Germinal center (tissue), 1 donor: ENCODE results near the gene SIL1.
"Not testable (repeated sequence)": the region's sequence is repeated elsewhere in the genome, so short reads cannot be mapped to it uniquely, and the experiment has no call there.

Experiments
- DNase-seq: peaks from one replicate; pipeline ENCODE4 v3.0.0; 2012; ENCODE audit warnings: mixed read lengths, low spot score

The SIL1 gene

DNA sequence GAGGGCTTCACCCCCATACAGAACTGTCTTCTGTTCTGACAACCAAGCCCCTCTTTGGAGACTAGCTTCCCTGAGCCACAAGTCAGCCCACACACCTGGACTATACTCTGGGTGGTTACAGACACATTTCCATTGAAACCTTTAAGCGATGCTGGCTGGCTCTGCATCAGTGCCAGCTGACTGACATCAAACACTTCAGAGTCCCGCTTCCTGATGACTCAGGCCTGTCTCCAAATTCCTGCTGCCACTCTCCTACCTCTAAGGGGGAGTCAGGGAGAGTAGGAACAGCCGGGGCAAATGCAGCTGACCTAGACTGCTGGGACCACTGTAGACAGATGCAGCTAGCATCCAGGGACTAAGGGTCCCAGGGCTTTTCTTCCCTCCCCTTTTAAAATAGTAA, 59.4 kb downstream of the SIL1 start:
- DNase-seq, result no peak

GRCh38 chr5:139138109-139138508, 60.1 kb downstream of the SIL1 start:
- DNase-seq, result no peak

DNA sequence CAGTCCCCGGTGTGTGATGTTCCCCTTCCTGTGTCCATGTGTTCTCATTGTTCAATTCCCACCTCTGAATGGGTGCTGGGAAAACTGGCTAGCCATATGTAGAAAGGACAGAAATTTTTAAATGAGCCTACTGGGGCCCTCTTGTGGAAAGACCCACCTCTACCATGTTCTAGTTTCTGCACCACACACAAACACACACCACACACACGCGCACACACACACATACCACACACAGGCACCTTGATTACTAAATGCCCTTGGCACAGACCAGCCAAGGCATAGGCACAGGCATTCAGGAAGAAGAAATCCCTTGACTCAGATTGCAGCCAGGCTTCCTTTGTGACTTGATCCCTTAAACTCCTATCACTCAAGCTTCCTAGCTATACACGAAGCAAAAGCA, 60.5 kb downstream of the SIL1 start:
- no peak for DNase-seq

DNA sequence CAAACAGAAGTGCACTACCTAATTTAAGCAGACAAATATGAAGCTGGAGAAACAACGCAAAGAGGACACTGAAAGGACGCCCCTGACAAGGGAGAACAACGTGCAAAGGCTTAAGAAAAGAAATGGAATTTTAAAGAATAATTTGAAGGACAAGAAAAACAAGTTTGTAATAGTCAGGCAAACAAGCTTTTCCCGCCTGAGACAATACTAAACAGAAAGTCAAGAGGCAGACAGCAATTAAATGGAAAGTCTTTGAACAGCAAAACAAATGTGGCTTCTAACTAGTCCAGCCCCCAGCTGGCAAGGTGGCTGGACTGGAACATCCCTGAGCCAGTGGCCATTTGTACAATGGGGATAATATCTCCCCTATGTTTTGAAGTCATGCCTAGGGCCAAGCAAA, 63.3 kb downstream of the SIL1 start:
- no peak for DNase-seq

- no peak for DNase-seq
Observed at GRCh38 chr5:139133282-139133681, 64.9 kb downstream of the SIL1 start.

GRCh38 chr5:139132515-139132914, 65.7 kb downstream of the SIL1 start:
- DNase-seq, result no peak

GRCh38 chr5:139131921-139132432, 66.2 kb downstream of the SIL1 start:
- DNase-seq, result no peak

DNA sequence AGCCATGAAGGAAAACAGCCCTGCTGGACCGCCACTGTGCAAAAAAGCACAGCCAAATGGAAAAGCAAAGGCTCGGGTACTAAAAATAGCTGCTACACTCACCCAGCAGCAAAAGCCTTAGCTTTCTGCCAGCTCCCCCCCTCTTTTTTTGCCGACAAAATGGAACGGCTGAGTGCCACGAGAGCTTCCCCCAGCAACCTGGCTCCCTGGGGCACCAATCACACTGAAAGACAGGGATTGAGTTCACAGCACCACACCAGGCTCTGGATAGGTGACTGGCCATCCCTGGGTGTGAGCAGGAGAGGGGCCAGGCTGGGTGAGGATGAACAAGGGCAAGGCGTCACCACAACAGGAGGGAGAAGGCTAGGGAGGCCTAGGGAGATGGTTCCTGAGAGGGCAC, 66.7 kb downstream of the SIL1 start:
- DNase-seq, result no peak

DNA sequence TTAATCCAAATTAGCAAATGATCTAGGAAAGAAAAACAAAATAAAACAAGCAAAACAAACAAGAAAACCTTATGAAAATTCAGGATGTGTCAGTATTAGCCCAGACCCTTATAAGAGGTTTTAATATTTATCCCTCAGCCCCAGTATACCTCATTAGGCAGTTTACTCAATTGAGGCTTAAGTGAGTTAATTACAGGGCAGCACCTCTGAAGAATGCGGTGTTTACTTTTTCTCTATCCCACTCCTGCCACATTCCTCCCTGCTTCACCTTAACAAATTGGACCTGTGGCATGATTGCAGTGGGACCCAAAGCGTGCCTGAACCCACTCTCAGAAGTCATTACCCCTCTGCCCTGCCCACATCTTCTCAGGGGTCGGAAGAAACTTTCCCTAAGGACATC, 67.1 kb downstream of the SIL1 start:
- DNase-seq, result no peak

DNA sequence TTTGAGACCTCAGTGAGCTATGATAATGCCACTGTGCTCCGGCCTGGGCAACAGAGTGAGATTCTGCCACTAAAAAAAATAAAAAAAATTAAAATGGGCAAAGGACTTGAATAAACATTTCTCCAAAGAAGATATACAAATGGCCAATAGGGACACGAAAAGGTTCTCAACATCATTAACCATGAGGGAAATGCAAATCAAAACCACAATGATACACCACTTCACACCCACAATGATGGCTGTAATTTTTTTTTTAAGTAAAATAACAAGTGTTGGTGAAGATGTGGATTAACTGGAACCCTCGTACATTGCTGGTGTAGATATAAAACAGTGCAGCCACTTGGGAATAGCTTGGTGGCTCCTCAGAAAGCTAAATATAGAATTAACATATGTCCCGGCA, 68.0 kb downstream of the SIL1 start:
- DNase-seq, result no peak

GRCh38 chr5:139126711-139127111, 71.5 kb downstream of the SIL1 start:
- no peak for DNase-seq

DNA sequence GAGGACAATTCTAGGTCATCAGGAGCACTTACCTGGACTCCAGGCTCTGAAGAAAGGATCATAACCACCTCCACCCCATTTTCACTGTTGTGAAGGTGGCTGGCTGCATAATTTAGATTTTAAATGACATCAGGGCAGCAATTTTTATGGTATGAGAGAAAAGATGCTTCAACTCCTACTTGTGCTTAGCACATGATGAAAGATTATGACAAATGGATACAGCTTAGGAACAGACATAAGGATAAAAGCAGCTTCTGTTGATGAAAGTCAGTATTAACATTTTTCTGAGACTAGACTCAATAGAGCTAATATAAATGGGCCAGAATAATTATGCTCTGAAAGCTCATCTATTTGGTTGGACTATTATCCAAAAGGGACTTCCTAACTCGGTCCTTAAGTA, 72.2 kb downstream of the SIL1 start:
- DNase-seq, result no peak

GRCh38 chr5:139124774-139125520, 73.2 kb downstream of the SIL1 start:
- no peak for DNase-seq

GRCh38 chr5:139121120-139121519, 77.0 kb downstream of the SIL1 start:
- DNase-seq, result no peak

GRCh38 chr5:139120521-139120920, 77.6 kb downstream of the SIL1 start:
- no peak for DNase-seq

DNA sequence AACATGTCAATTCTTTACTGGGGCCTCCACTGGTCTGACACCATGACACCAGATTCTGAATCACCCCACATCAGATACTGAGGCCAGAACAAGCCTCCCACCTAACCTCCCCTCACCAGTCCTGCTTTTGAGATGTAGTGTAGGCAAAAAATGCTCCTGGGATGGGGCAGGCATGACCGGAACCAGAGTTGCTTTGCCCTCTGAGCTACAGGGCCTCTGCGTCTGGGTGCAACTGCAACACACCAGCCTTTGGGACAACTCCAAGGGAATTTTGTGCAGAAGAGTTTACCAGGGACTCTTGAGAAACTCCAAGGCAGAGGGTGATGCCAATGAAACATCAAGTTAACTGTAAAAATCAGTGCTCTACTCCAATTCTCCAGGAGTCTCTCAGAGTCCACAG, 79.4 kb downstream of the SIL1 start:
- no peak for DNase-seq

DNA sequence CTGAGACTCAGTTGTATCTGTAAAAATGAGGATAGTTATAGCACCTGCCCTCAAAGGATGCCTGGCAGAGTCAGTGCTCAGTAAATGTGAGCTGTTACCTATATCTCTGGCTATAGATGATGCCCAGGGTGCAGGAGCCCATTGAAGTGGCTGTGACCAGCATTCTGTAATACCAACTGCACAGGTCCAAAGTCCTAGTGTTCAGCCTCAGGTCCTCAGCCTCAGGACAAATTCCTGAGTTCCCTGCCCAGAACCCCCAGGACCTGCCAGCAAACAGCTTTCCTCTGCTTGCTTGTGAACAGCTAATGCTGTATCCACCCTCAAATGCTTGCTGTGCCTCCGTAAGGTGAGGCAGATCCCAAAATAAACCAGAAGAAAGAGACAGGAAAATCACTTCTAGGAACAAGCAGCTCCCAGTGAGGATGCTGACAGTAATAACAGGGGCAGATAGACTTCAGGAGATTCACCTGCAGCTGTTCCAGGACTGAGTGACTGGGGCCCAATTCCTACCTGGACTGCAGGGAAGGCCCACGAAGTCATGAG, 80.8 kb downstream of the SIL1 start:
- no peak for DNase-seq

GRCh38 chr5:139116100-139116655, 82.0 kb downstream of the SIL1 start:
- DNase-seq, result no peak

DNA sequence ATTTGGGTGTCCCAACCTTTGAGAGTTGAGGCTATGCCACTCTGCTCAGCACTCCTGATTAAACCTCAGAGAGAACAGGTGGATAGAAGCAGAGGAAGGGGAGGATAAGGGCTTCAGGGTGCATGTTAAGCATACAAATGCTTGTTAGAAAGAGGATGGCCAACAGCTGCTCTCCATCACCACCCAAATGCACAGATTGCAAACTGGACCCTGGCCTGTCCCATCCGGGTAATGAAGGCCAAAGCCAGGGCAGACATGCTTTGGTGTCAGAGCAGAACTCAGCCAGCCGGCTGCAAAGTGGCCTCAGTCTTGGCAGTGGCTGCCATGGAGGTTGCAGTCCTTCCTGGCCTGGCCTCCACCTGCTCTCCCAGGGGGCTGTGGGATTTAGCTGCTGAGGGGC, 84.3 kb downstream of the SIL1 start:
- no peak for DNase-seq

DNA sequence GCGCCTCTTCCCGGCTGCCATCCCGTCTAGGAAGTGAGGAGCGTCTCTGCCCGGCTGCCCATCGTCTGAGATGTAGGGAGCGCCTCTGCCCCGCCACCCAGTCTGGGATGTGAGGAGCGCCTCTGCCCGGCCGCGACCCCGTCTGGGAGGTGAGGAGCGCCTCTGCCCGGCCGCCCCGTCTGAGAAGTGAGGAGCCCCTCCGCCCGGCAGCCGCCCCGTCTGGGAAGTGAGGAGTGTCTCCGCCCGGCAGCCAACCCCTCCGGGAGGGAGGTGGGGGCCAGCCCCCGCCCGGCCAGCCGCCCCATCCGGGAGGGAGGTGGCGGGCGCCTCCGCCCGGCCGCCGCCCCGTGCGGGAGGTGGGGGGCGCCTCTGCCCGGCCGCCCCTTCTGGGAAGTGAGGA, 85.8 kb downstream of the SIL1 start:
- DNase-seq, result not testable (repeated sequence)

DNA sequence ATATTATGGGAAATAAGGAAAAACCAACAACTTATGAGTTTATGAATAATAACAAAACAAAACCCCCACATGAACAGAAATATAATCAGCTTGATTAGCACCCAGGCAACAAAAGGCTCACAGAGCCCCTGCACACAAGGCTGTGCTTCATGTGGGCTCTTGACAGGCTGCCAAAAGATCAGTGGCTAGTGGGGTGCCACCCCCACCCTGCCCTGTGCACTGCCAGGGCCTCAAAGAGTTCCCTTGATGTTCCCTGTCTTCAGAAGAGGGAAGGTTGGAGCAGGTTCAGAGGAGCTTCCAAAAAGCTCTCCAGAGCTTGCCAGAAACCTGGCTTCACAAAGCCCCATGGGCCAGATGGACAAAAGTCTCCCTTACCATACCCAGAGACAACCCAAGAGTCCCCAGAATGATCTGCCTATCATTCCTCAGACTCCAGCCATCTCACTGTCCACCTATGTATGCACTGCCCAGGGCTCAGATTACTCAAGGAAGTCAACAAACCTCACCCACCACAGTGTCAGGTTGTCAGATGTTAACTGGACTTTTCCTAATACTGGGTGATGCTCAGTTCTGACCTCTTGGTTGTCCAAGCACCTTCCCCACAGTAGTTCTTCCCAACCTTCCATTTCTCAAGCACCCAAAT, 87.5 kb downstream of the SIL1 start:
- DNase-seq, result no peak

DNA sequence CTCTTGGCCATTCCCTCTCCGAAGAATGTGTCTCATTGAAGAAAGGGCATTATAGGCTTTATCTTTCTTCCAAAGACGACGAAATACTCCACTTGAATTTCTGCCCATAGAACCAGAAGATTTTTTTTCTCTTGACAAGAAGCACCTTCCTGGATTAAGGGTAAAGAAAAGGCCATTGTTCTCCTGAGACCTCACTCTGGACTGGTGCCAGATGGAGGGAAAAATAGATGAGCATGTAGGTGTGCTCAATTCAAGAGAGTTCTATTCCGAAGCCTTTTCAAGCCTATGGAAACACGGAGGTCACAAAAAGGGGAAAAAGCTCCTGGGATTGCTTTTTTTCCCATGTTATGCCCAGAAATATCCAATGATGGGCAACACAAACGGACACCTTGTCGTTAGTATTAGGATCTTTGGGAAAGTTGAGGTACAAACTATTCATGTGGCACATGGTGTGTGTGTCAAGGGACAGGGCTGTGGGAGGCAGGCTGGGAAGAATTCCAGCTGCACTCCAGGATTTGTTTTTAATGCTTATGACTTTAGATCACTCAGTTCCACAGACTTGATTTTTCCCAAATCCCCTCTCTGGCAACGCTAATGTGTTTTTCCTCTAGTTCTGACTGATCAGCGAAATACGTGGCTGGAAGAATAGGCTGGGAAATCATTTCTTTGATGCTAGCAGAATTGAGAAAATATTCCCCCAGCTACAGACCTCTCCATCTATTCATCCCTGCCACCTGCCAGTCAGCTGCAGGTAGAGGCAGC, 89.9 kb downstream of the SIL1 start:
- DNase-seq, result no peak
